Loucy (cell line): ENCODE results near the gene CEP57.
"Not testable (repeated sequence)": the region's sequence is repeated elsewhere in the genome, so short reads cannot be mapped to it uniquely, and the experiment has no call there.

Experiments used
- EZH2phosphoT487 ChIP-seq: fragments of 200-600 bp; IDR thresholded peaks from 2 replicates; pipeline ENCODE4 v1.6.1; 2018; ENCODE audit warnings: antibody characterized with exemption, mild to moderate bottlenecking, moderate library complexity, borderline replicate concordance
- TF ChIP-seq, protein P1 (sequence below): fragments of 200-600 bp; sonication (generic); conservative IDR thresholded peaks from 2 replicates; pipeline ENCODE4 v1.5.1; 2014; ENCODE audit warnings: mild to moderate bottlenecking, antibody characterized with exemption, low read length

DNA sequence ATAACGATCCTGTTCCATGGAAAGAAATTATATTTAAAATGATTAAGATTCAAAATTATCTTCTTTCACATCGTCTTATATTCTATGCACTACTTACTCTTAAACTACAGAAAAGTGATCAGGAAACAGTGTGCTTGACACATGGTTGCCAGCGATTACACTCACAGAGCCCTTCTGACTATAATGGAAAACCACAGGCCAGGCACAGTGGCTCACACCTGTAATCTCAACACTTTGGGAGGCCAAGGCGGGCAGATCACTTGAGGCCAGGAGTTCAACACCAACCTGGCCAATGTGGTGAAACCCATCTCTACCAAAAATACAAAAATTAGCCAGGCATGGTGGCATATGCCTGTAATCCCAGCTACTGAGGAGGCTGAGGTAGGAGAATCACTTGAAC lies 69.7 kb downstream of the CEP57 start:
- TF ChIP-seq, protein P1, sequence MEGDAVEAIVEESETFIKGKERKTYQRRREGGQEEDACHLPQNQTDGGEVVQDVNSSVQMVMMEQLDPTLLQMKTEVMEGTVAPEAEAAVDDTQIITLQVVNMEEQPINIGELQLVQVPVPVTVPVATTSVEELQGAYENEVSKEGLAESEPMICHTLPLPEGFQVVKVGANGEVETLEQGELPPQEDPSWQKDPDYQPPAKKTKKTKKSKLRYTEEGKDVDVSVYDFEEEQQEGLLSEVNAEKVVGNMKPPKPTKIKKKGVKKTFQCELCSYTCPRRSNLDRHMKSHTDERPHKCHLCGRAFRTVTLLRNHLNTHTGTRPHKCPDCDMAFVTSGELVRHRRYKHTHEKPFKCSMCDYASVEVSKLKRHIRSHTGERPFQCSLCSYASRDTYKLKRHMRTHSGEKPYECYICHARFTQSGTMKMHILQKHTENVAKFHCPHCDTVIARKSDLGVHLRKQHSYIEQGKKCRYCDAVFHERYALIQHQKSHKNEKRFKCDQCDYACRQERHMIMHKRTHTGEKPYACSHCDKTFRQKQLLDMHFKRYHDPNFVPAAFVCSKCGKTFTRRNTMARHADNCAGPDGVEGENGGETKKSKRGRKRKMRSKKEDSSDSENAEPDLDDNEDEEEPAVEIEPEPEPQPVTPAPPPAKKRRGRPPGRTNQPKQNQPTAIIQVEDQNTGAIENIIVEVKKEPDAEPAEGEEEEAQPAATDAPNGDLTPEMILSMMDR = not testable (repeated sequence)
- not testable (repeated sequence) for TF ChIP-seq EZH2phosphoT487
